Measurements from ENCODE around the gene TRAPPC5. TPM values are rescaled to one million over a fixed set of nuclear protein-coding genes. Genes with fewer than 3 reads are reported as not detected.

Gene TRAPPC5
- total and polyA plus RNA-seq, 2 experiments from 2014 or later, result 78.3 to 252 TPM

GRCh38 chr19:7733376-7733775, 52.7 kb downstream of the TRAPPC5 start:
- H3K4me1 ChIP-seq (ENCODE audit: insufficient read depth), result peaks cover 5% of the 10 kb centered on the region; the same call in 1 of the 2 replicates
- H3K27me3 Mint-ChIP-seq (ENCODE audit: insufficient read depth, low read depth, poor library complexity), result peaks cover 37% of the 10 kb centered on the region
- H2AFZ ChIP-seq, result no peak overlapping the region
- TF ChIP-seq, protein P1, sequence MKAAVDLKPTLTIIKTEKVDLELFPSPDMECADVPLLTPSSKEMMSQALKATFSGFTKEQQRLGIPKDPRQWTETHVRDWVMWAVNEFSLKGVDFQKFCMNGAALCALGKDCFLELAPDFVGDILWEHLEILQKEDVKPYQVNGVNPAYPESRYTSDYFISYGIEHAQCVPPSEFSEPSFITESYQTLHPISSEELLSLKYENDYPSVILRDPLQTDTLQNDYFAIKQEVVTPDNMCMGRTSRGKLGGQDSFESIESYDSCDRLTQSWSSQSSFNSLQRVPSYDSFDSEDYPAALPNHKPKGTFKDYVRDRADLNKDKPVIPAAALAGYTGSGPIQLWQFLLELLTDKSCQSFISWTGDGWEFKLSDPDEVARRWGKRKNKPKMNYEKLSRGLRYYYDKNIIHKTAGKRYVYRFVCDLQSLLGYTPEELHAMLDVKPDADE (IDR thresholded peaks at IDR 0.05), result no peak
- no peak for TF ChIP-seq POLR2AphosphoS5 (IDR thresholded peaks at IDR 0.05; ENCODE audit: low read depth)
- no peak for TF ChIP-seq ZNF331 (CRISPR knock-in tag; IDR thresholded peaks at IDR 0.05; ENCODE audit: low read depth)
- no peak for TF ChIP-seq EZH2 (IDR thresholded peaks at IDR 0.05; ENCODE audit: low read depth, unreplicated experiment)
- TF ChIP-seq ZNF114 (CRISPR knock-in tag; IDR thresholded peaks at IDR 0.05), result no peak
- TF ChIP-seq CREB1 (CRISPR knock-in tag; IDR thresholded peaks at IDR 0.05; ENCODE audit: low read depth), result no peak
- TF ChIP-seq NANOG (IDR thresholded peaks at IDR 0.05; ENCODE audit: borderline replicate concordance), result no peak
- no peak for TF ChIP-seq REST (IDR thresholded peaks at IDR 0.05; ENCODE audit: unreplicated experiment)
- H3K4me1 Mint-ChIP-seq, result peaks cover 14% of the 10 kb centered on the region
- H3K27ac ChIP-seq (ENCODE audit: low read depth), result no peak overlapping the region
- H4K20me1 ChIP-seq (replicated peaks; ENCODE audit: insufficient read depth), result no peaks in the 10 kb centered on the region
- H3K27ac Mint-ChIP-seq, result no peak overlapping the region
- H3K36me3 Mint-ChIP-seq (ENCODE audit: low read depth), result no peaks in the 10 kb centered on the region
- H3K27me3 ChIP-seq (ENCODE audit: insufficient read depth), result peaks cover 42% of the 10 kb centered on the region
- H3K4me2 ChIP-seq, result no peak overlapping the region
- no peaks in the 10 kb centered on the region for H3K9me3 Mint-ChIP-seq
- no peaks in the 10 kb centered on the region for H3K36me3 ChIP-seq (ENCODE audit: insufficient read depth)
- H3K79me2 ChIP-seq (replicated peaks; ENCODE audit: insufficient read depth), result no peaks in the 10 kb centered on the region
- no peak overlapping the region for H3K4me3 ChIP-seq
- no peaks in the 10 kb centered on the region for H3K9me2 ChIP-seq (ENCODE audit: insufficient read depth)
- no peak overlapping the region for H3K4me3 Mint-ChIP-seq
- ATAC-seq (no peak), DNase-seq (ENCODE audit: low spot score) (no peak)
- no peaks in the 10 kb centered on the region for H3F3A ChIP-seq (replicated peaks; ENCODE audit: low read depth)

DNA sequence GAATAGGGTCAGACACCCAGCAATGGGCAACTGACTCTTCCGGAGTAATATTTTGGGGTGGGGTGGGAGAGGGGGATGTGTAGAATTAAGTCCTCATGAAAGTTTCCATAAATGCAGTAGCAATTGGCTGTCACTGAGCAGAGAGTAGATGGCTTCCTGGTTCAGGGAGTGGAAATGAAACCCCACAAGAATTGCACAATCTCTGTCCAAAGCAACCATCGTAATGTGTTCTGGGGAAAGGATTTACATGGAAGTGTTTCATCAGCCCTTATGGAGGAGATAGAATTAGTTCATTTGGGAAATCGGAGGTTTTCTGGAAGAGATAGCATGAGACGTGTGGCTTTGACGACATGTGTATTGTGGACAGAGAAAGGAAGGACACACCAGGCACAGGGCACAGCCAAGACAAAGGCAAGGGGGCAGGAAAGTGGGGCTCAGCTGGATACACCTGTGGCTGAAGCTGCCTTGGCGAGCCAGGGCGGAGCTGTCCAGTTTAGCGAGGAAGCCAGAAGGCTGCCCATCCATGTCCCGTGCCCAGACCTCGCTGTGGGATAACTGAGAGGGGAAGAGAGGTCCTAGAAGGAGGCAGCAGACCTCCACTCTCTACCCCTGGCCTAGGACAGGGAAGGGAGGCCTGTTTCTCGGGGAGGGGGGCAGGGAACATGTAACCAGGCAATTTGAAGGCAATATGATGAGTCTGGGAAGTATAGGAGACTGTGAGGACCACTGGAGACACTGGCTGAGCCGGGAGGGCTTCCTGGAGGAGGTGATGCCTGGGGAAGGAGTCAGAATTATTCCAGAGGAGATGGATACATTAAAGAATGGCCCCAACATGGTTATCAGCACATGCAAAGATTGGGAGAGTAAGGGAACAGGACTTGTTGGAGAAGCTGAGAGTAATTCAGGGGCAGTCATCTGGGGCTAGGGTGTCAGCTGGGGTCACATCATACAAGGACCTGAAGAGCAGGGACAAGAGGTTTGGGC, 53.9 kb downstream of the TRAPPC5 start:
- no peaks in the 10 kb centered on the region for H3K36me3 Mint-ChIP-seq (ENCODE audit: low read depth)
- H3K4me1 ChIP-seq (ENCODE audit: insufficient read depth), result no peaks in the 10 kb centered on the region
- H3K4me3 ChIP-seq, result no peak overlapping the region
- H3K27ac Mint-ChIP-seq, result no peak overlapping the region
- no peak overlapping the region for H3K4me3 Mint-ChIP-seq
- peaks cover 26% of the 10 kb centered on the region for H3K27me3 Mint-ChIP-seq (ENCODE audit: insufficient read depth, low read depth, poor library complexity)
- H3K79me2 ChIP-seq (replicated peaks; ENCODE audit: insufficient read depth), result no peaks in the 10 kb centered on the region
- H3K9me3 Mint-ChIP-seq, result no peaks in the 10 kb centered on the region
- peaks cover 31% of the 10 kb centered on the region for H3K27me3 ChIP-seq (ENCODE audit: insufficient read depth)
- H3K9me2 ChIP-seq (ENCODE audit: insufficient read depth), result no peaks in the 10 kb centered on the region
- H3K4me1 Mint-ChIP-seq, result peaks cover 11% of the 10 kb centered on the region
- H4K20me1 ChIP-seq (replicated peaks; ENCODE audit: insufficient read depth), result no peaks in the 10 kb centered on the region
- DNase-seq (ENCODE audit: low spot score), result no peak
- H2AFZ ChIP-seq, result no peak overlapping the region
- H3F3A ChIP-seq (replicated peaks; ENCODE audit: low read depth), result no peaks in the 10 kb centered on the region
- H3K36me3 ChIP-seq (ENCODE audit: insufficient read depth), result no peaks in the 10 kb centered on the region
- no peak for ATAC-seq
- H3K27ac ChIP-seq (ENCODE audit: low read depth), result no peak overlapping the region
- no peak overlapping the region for H3K4me2 ChIP-seq
- no peak for TF ChIP-seq EZH2phosphoT487 (IDR thresholded peaks at IDR 0.05; ENCODE audit: unreplicated experiment)
- TF ChIP-seq, protein P2, sequence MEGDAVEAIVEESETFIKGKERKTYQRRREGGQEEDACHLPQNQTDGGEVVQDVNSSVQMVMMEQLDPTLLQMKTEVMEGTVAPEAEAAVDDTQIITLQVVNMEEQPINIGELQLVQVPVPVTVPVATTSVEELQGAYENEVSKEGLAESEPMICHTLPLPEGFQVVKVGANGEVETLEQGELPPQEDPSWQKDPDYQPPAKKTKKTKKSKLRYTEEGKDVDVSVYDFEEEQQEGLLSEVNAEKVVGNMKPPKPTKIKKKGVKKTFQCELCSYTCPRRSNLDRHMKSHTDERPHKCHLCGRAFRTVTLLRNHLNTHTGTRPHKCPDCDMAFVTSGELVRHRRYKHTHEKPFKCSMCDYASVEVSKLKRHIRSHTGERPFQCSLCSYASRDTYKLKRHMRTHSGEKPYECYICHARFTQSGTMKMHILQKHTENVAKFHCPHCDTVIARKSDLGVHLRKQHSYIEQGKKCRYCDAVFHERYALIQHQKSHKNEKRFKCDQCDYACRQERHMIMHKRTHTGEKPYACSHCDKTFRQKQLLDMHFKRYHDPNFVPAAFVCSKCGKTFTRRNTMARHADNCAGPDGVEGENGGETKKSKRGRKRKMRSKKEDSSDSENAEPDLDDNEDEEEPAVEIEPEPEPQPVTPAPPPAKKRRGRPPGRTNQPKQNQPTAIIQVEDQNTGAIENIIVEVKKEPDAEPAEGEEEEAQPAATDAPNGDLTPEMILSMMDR (conservative IDR thresholded peaks at IDR 0.05; ENCODE audit: low read depth in 2 of 2), result no peak
- no peak for TF ChIP-seq ZNF114 (CRISPR knock-in tag; IDR thresholded peaks at IDR 0.05)
- no peak for TF ChIP-seq JUNB (IDR thresholded peaks at IDR 0.05; ENCODE audit: unreplicated experiment)
